OCI-LY1 (cell line): Measurements from ENCODE around the gene FOXK1.

ENCODE experiments used
- H2AFZ ChIP-seq: fragments of 200-600 bp; sonication (generic), shearing (Covaris generic); 2 replicates; pipeline ENCODE4 v1.6.0; 2014; ENCODE audit warnings: antibody characterized with exemption, mild to moderate bottlenecking, low read length
- H3F3A ChIP-seq: fragments of 200-600 bp; sonication (generic), shearing (Covaris generic); 2 replicates; pipeline ENCODE4 v1.6.0; 2014; ENCODE audit warnings: mild to moderate bottlenecking, antibody characterized with exemption, low read length, moderate library complexity; ENCODE audit not compliant: insufficient read depth
- H3K27ac ChIP-seq: fragments of 200-600 bp; sonication (generic); 2 replicates; pipeline ENCODE4 v1.5.1; 2014; ENCODE audit warnings: low read length, mixed run types, mild to moderate bottlenecking, low read depth; ENCODE audit not compliant: poor library complexity, severe bottlenecking
- H3K27me3 ChIP-seq: fragments of 200-600 bp; sonication (generic); 2 replicates; pipeline ENCODE4 v1.6.0; 2014; ENCODE audit warnings: antibody characterized with exemption, mild to moderate bottlenecking, low read length, moderate library complexity; ENCODE audit not compliant: insufficient read depth
- H3K36me3 ChIP-seq: fragments of 200-600 bp; sonication (generic); 2 replicates; pipeline ENCODE4 v1.6.1; 2014; ENCODE audit warnings: mild to moderate bottlenecking, antibody characterized with exemption, low read length, moderate library complexity, mixed read lengths; ENCODE audit not compliant: insufficient read depth
- H3K4me1 ChIP-seq: fragments of 200-600 bp; sonication (generic); 2 replicates; pipeline ENCODE4 v1.5.1; 2014; ENCODE audit warnings: mild to moderate bottlenecking, low read length, moderate library complexity; ENCODE audit not compliant: insufficient read depth, severe bottlenecking
- H3K4me2 ChIP-seq: fragments of 200-600 bp; sonication (generic), shearing (Covaris generic); 2 replicates; pipeline ENCODE4 v1.6.1; 2014; ENCODE audit warnings: low read length
- H3K4me3 ChIP-seq: fragments of 200-600 bp; sonication (generic); 2 replicates; pipeline ENCODE4 v1.5.1; 2014; ENCODE audit warnings: low read length, low read depth, mild to moderate bottlenecking, mixed read lengths; ENCODE audit not compliant: poor library complexity, severe bottlenecking
- H3K79me2 ChIP-seq: fragments of 200-600 bp; shearing (Covaris generic); 2 replicates; pipeline ENCODE4 v1.6.1; 2016; ENCODE audit warnings: mixed run types, low read length, mixed read lengths; ENCODE audit not compliant: insufficient read depth
- H3K9ac ChIP-seq: fragments of 200-600 bp; sonication (generic), shearing (Covaris generic); 2 replicates; pipeline ENCODE4 v1.6.1; 2014; ENCODE audit warnings: mild to moderate bottlenecking, low read length, mixed read lengths
- H3K9me2 ChIP-seq: fragments of 200-600 bp; sonication (generic), shearing (Covaris generic); 2 replicates; pipeline ENCODE4 v1.6.1; 2014; ENCODE audit warnings: low read depth, mild to moderate bottlenecking, low read length, mixed read lengths
- H3K9me3 ChIP-seq: fragments of 200-600 bp; shearing (Covaris generic); 2 replicates; pipeline ENCODE4 v1.6.1; 2014; ENCODE audit warnings: low read length, mixed read lengths
- H4K20me1 ChIP-seq: fragments of 200-600 bp; sonication (generic), shearing (Covaris generic); 2 replicates; pipeline ENCODE4 v1.6.0; 2016; ENCODE audit warnings: mild to moderate bottlenecking, low read length; ENCODE audit not compliant: insufficient read depth
- CTCF ChIP-seq: fragments of 200-600 bp; sonication (generic), shearing (Covaris generic); IDR thresholded peaks from 2 replicates; pipeline ENCODE4 v1.5.1; 2017; ENCODE audit warnings: mild to moderate bottlenecking, antibody characterized with exemption, low read length, moderate library complexity, mixed read lengths
- EZH2 ChIP-seq: fragments of 200-600 bp; sonication (generic), shearing (Covaris generic); IDR thresholded peaks from 2 replicates; pipeline ENCODE4 v1.8.0; 2017; ENCODE audit warnings: borderline replicate concordance, mixed run types, mild to moderate bottlenecking, antibody characterized with exemption, low read length, moderate library complexity, mixed read lengths

Gene FOXK1

DNA sequence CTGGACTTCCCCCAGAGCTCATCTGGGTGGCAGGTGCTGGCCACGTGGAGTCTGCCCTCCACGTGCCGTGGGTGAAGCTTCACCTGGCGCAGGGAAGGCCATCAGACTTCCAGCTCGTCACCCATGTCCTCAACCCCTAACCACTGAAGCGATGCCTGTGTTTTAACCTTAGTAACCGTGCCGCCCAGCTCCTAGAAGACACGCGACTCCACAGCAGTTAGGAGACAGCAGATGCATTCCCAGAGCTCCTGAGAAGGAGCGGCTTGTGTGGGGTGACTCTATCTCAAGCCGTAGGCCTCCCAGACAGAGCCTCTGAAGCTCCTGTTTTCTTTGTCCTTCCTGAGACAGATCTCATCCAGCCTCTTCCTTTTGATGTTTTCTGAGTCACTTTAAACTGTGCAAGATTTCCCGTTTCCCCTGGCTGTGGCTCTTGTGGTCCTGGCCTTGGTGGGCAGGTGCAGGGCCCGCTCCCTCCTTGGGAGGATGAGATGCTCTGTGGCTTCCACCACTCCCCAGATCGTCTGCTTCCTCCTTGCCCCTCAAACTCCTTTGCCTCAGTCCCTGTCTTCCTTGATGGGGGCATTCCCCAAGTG lies 51.9 kb downstream of the FOXK1 start:
- 0 out of 2 replicates have a peak, but pooled peaks cover 6% of the 10 kb centered on the region for H3K36me3 ChIP-seq
- H3K27me3 ChIP-seq = no peaks in the 10 kb centered on the region
- H3K4me1 ChIP-seq = no peaks in the 10 kb centered on the region
- no peaks in the 10 kb centered on the region for H3K9me2 ChIP-seq
- H3K79me2 ChIP-seq = no peaks in the 10 kb centered on the region
- no peak overlapping the region for H3K27ac ChIP-seq
- TF ChIP-seq EZH2 (no peak), CTCF (no peak)
- no peaks in the 10 kb centered on the region for H4K20me1 ChIP-seq
- H3K4me3 ChIP-seq = no peak overlapping the region
- no peaks in the 10 kb centered on the region for H3F3A ChIP-seq
- no peaks in the 10 kb centered on the region for H3K9me3 ChIP-seq
- no peak overlapping the region for H3K4me2 ChIP-seq
- no peak overlapping the region for H3K9ac ChIP-seq
- no peak overlapping the region for H2AFZ ChIP-seq

- no peaks in the 10 kb centered on the region for H3K4me1 ChIP-seq
- H3K27me3 ChIP-seq = no peaks in the 10 kb centered on the region
- no peaks in the 10 kb centered on the region for H3K79me2 ChIP-seq
- no peak for TF ChIP-seq EZH2
- TF ChIP-seq CTCF = no peak
- H4K20me1 ChIP-seq = no peaks in the 10 kb centered on the region
- no peaks in the 10 kb centered on the region for H3K9me3 ChIP-seq
- H3K9me2 ChIP-seq = no peaks in the 10 kb centered on the region
- H3K36me3 ChIP-seq = 0 out of 2 replicates have a peak, but pooled peaks cover 6% of the 10 kb centered on the region
- H3K9ac ChIP-seq = no peak overlapping the region
- no peak overlapping the region for H2AFZ ChIP-seq
- H3K27ac ChIP-seq = no peak overlapping the region
- H3K4me3 ChIP-seq = no peak overlapping the region
- H3K4me2 ChIP-seq = no peak overlapping the region
- no peaks in the 10 kb centered on the region for H3F3A ChIP-seq
Measured at GRCh38 chr7:4734587-4735345, 52.7 kb downstream of the FOXK1 start.

DNA sequence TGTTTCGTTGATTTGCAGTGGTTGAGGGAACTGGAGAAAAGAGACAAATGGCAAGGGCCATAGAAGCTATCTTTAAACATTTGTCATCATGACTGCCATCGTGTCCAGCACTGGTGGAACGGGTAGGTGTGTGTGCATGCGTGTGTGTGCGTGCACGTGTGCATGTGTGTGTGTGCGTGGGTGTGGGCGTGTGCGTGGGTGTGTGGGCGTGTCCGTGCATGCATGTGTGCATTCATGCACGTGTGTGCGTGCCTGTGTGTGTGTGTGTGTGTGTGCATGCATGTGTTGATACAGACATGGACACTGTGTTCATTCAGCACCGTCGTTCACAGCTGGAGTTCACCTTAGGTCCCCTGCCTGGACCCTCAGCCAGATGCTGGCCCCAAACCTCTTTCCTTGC lies 55.2 kb downstream of the FOXK1 start:
- Histone ChIP-seq H3K4me1 (no peaks in the 10 kb centered on the region), H4K20me1 (no peaks in the 10 kb centered on the region), H3K9ac (no peak overlapping the region), H3F3A (no peaks in the 10 kb centered on the region), H3K79me2 (no peaks in the 10 kb centered on the region), H2AFZ (no peak overlapping the region), H3K27me3 (no peaks in the 10 kb centered on the region), H3K9me2 (no peaks in the 10 kb centered on the region), H3K9me3 (no peaks in the 10 kb centered on the region), H3K4me3 (no peak overlapping the region), H3K27ac (no peak overlapping the region), H3K36me3 (peaks cover 21% of the 10 kb centered on the region; the same call in 1 of the 2 replicates), H3K4me2 (no peak overlapping the region)
- TF ChIP-seq EZH2 = no peak
- TF ChIP-seq CTCF = no peak
